Activated CD8-positive, alpha-beta T cell treated with anti-CD3 and anti-CD28 coated beads for 36 hours (primary cell): ENCODE results near the gene CORO2A. TPM values are rescaled to one million over a fixed set of nuclear protein-coding genes. Genes with fewer than 3 reads are reported as not detected.

Source experiments
- ATAC-seq: fragments of 200-7000 bp; cut with Tn5 transposase; one replicate; pipeline ENCODE4 v1.10.0; 2021; ENCODE audit warnings: mild to moderate bottlenecking, moderate library complexity
- CTCF ChIA-PET: fragments of 350-600 bp; sonication (Branson Sonifier 250); formaldehyde crosslinking; loops from one replicate; lab custom pipeline; 2021; ENCODE audit warnings: antibody characterized with exemption; lab: Charles Lee
- POLR2A ChIA-PET: fragments of 350-600 bp; sonication (Branson Sonifier 250); formaldehyde crosslinking; loops from one replicate; lab custom pipeline; 2021; ENCODE audit warnings: antibody characterized with exemption; lab: Charles Lee
- DNase-seq: peaks from one replicate; pipeline ENCODE4 v3.0.0-alpha.2; 2020
- H3K27ac Mint-ChIP-seq: one replicate; pipeline ENCODE4 v1.8.0; 2021; ENCODE audit warnings: mild to moderate bottlenecking, mixed read lengths
- H3K27me3 Mint-ChIP-seq: one replicate; pipeline ENCODE4 v1.8.0; 2021; ENCODE audit warnings: mixed read lengths
- H3K36me3 Mint-ChIP-seq: one replicate; pipeline ENCODE4 v1.8.0; 2021; ENCODE audit warnings: low read depth, mixed read lengths
- H3K4me1 Mint-ChIP-seq: one replicate; pipeline ENCODE4 v1.8.0; 2021; ENCODE audit warnings: low read depth, mixed read lengths
- H3K4me3 Mint-ChIP-seq: one replicate; pipeline ENCODE4 v1.8.0; 2021; ENCODE audit warnings: mild to moderate bottlenecking, moderate library complexity, mixed read lengths
- H3K9me3 Mint-ChIP-seq: one replicate; pipeline ENCODE4 v1.8.0; 2021; ENCODE audit warnings: mixed read lengths
- intact Hi-C: fragments of 100-400 bp; cut with micrococcal nuclease; formaldehyde crosslinking; loops from one replicate; pipeline ENCODE4 v1.10.0; 2022
- total RNA-seq, 2 experiments: library from RNA; stranded (reverse); gene quantifications; one replicate each; pipeline ENCODE4 v1.2.3, GENCODE V29; 2021
- TF ChIP-seq, protein P1 (sequence below): fragments of 200-600 bp; IDR thresholded peaks from one replicate; pipeline ENCODE4 v1.8.0; 2022; ENCODE audit warnings: antibody characterized with exemption, mild to moderate bottlenecking

The CORO2A gene
- total RNA-seq, 2 experiments from 2014 or later, result 12.2 to 13.4 TPM

DNA sequence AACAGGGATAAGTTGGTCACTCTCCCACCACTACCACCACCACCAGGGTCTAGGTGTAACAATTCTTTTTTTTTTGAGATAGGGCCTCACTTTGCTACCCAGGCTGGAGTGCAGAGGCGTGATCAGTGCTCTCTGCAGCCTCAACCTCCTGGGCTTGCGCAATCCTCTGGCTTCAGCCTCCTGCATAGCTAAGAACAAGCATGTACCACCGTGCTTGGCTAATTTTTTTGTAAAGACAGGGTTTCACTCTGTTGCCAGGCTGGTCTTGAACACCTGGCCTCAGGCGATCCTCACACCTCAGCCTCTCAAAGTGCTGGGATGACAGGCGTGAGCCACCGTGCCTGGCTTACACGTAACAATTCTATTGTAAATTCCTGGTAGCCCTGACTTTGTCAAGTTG lies 27.5 kb downstream of the CORO2A start:
- Mint-ChIP-seq H3K9me3 (no peaks in the 10 kb centered on the region), H3K27me3 (no peaks in the 10 kb centered on the region), H3K4me3 (no peak overlapping the region), H3K4me1 (peaks cover 37% of the 10 kb centered on the region), H3K36me3 (no peaks in the 10 kb centered on the region), H3K27ac (no peak overlapping the region)
- CTCF ChIA-PET, result no interaction called here
- TF ChIP-seq, protein P1, sequence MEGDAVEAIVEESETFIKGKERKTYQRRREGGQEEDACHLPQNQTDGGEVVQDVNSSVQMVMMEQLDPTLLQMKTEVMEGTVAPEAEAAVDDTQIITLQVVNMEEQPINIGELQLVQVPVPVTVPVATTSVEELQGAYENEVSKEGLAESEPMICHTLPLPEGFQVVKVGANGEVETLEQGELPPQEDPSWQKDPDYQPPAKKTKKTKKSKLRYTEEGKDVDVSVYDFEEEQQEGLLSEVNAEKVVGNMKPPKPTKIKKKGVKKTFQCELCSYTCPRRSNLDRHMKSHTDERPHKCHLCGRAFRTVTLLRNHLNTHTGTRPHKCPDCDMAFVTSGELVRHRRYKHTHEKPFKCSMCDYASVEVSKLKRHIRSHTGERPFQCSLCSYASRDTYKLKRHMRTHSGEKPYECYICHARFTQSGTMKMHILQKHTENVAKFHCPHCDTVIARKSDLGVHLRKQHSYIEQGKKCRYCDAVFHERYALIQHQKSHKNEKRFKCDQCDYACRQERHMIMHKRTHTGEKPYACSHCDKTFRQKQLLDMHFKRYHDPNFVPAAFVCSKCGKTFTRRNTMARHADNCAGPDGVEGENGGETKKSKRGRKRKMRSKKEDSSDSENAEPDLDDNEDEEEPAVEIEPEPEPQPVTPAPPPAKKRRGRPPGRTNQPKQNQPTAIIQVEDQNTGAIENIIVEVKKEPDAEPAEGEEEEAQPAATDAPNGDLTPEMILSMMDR, result no peak
- POLR2A ChIA-PET, result no interaction called here
- ATAC-seq (no peak), DNase-seq (no peak)
- intact Hi-C loops, result no loop called here

GRCh38 chr9:98162613-98163012 lies 29.8 kb downstream of the CORO2A start:
- Mint-ChIP-seq H3K27ac (no peak overlapping the region), H3K4me3 (no peak overlapping the region), H3K4me1 (peaks cover 37% of the 10 kb centered on the region)

GRCh38 chr9:98161851-98162250 lies 30.6 kb downstream of the CORO2A start:
- no peaks in the 10 kb centered on the region for H3K9me3 Mint-ChIP-seq
- TF ChIP-seq, protein P1, result no peak
- ATAC-seq, result no peak
- ChIA-PET CTCF (interaction anchor here (0.8 kb wide), 1 partner anchor 87 kb away, joined by 3 read pairs; no protein-coding TSS in a partner anchor), POLR2A (interaction anchor here (0.7 to 1.0 kb wide), 2 partner anchors 12 to 30 kb away, joined by 3 read pairs; no protein-coding TSS in a partner anchor)
- no peak overlapping the region for H3K4me3 Mint-ChIP-seq
- peaks cover 35% of the 10 kb centered on the region for H3K4me1 Mint-ChIP-seq
- no peaks in the 10 kb centered on the region for H3K27me3 Mint-ChIP-seq
- DNase-seq, result no peak
- H3K36me3 Mint-ChIP-seq, result no peaks in the 10 kb centered on the region
- intact Hi-C loops, result no loop called here
- no peak overlapping the region for H3K27ac Mint-ChIP-seq

More at GRCh38 chr9:98162613-98163012, 29.8 kb downstream of the CORO2A start:
- no peak for DNase-seq
- ChIA-PET POLR2A (interaction anchor here (1.0 kb wide), 1 partner anchor 13 kb away, joined by 3 read pairs; no protein-coding TSS in a partner anchor), CTCF (no interaction called here)
- ATAC-seq, result no peak
- H3K27me3 Mint-ChIP-seq, result no peaks in the 10 kb centered on the region
- H3K9me3 Mint-ChIP-seq, result no peaks in the 10 kb centered on the region
- no peaks in the 10 kb centered on the region for H3K36me3 Mint-ChIP-seq
- TF ChIP-seq, protein P1, result no peak
- intact Hi-C loops, result no loop called here

DNA sequence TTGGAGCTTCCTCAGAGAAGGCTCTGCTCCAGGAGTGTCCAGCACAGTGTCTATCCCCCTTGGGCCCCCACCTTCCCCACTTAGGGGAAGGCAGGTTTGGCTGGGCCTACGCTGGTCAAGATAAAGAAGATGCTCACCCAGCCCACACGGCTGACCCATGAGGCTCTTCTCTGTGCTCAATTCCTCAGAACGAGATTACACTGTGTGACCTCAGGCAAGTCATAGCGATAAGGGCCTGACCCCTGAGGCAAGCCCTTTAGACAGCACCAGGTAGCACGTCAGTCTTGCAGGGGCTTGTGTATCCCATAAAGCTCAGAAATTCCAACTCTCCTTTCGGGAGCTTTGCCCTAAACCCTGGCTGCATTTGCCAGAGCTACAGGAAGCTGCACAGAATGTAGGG lies 32.6 kb downstream of the CORO2A start:
- H3K9me3 Mint-ChIP-seq, result no peaks in the 10 kb centered on the region
- H3K36me3 Mint-ChIP-seq, result peaks cover 4% of the 10 kb centered on the region
- TF ChIP-seq, protein P1, result no peak
- intact Hi-C loops, result no loop called here
- DNase-seq (no peak), ATAC-seq (no peak)
- H3K4me1 Mint-ChIP-seq, result peaks cover 31% of the 10 kb centered on the region
- ChIA-PET CTCF (interaction anchor here (0.9 to 2.2 kb wide), 3 partner anchors 33 to 86 kb away, joined by 3 to 7 read pairs (median 6); partner anchors contain the start of genes CORO2A and TRIM14), POLR2A (no interaction called here)
- H3K27me3 Mint-ChIP-seq, result no peaks in the 10 kb centered on the region
- H3K4me3 Mint-ChIP-seq, result no peak overlapping the region
- H3K27ac Mint-ChIP-seq, result peak overlapping the region; percentile 73

GRCh38 chr9:98159301-98159700 lies 33.1 kb downstream of the CORO2A start:
- Mint-ChIP-seq H3K27ac (peak overlapping the region; percentile 73), H3K4me3 (no peak overlapping the region), H3K4me1 (peaks cover 29% of the 10 kb centered on the region), H3K9me3 (no peaks in the 10 kb centered on the region), H3K27me3 (no peaks in the 10 kb centered on the region), H3K36me3 (peaks cover 4% of the 10 kb centered on the region)
- ATAC-seq (no peak), DNase-seq (no peak)
- intact Hi-C loops, result no loop called here
- ChIA-PET CTCF (interaction anchor here (0.6 to 2.2 kb wide), 4 partner anchors 13 to 86 kb away, joined by 3 to 7 read pairs (median 6); partner anchors contain the start of genes CORO2A and TRIM14), POLR2A (interaction anchor here (0.9 kb wide), 1 partner anchor 11 kb away, joined by 3 read pairs; no protein-coding TSS in a partner anchor)
- TF ChIP-seq, protein P1, result no peak
